IPS-20b (cell line): ENCODE results near the gene PHEX.

ENCODE experiments used
- H3K27ac ChIP-seq: one replicate; pipeline ENCODE4 v1.5.1; 2013; ENCODE audit warnings: low read length
- H3K27me3 ChIP-seq: 2 replicates; pipeline ENCODE4 v1.6.1; 2013; ENCODE audit warnings: mild to moderate bottlenecking, low read length, inconsistent platforms; ENCODE audit not compliant: insufficient read depth
- H3K36me3 ChIP-seq: 2 replicates; pipeline ENCODE4 v1.6.1; 2013; ENCODE audit warnings: low read depth, mild to moderate bottlenecking, inconsistent platforms, low read length, moderate library complexity; ENCODE audit not compliant: insufficient read depth
- H3K4me1 ChIP-seq: 2 replicates; pipeline ENCODE4 v1.6.1; 2013; ENCODE audit warnings: mild to moderate bottlenecking, control low read depth, inconsistent platforms, low read length, moderate library complexity; ENCODE audit not compliant: insufficient read depth
- H3K4me3 ChIP-seq: 2 replicates; pipeline ENCODE4 v1.5.1; 2013; ENCODE audit warnings: mild to moderate bottlenecking, low read length, inconsistent platforms
- H3K9ac ChIP-seq: 2 replicates; pipeline ENCODE4 v1.6.1; 2013; ENCODE audit warnings: low read depth, mild to moderate bottlenecking, inconsistent platforms, low read length, moderate library complexity
- H3K9me3 ChIP-seq: 2 replicates; pipeline ENCODE4 v1.6.1; 2013; ENCODE audit warnings: mild to moderate bottlenecking, low read depth, low read length, inconsistent platforms; ENCODE audit not compliant: insufficient read depth

PHEX gene

GRCh38 chrX:22032084-22032483 is at the start of gene PHEX:
Gene PHEX (plus strand): TSS chrX:22032325. CDS start chrX:22033006, 681 bp downstream.
- Histone ChIP-seq H3K4me1 (peaks cover 2% of the 10 kb centered on the region), H3K27ac (no peak within 1 kb of the TSS), H3K27me3 (no peaks in the 10 kb centered on the region), H3K9me3 (no peaks in the 10 kb centered on the region), H3K4me3 (no peak within 1 kb of the TSS), H3K36me3 (no peaks in the 10 kb centered on the region), H3K9ac (no peak within 1 kb of the TSS)

- Histone ChIP-seq H3K27ac (no peak overlapping the region), H3K27me3 (no peaks in the 10 kb centered on the region), H3K4me1 (no peaks in the 10 kb centered on the region), H3K36me3 (peaks cover 63% of the 10 kb centered on the region), H3K9ac (no peak overlapping the region), H3K4me3 (no peak overlapping the region), H3K9me3 (no peaks in the 10 kb centered on the region)
These were observed 46.8 kb upstream of the PHEX start for GRCh38 chrX:21985332-21985777.

GRCh38 chrX:21986596-21986995 is 45.5 kb upstream of the PHEX start:
- Histone ChIP-seq H3K27me3 (no peaks in the 10 kb centered on the region), H3K9me3 (no peaks in the 10 kb centered on the region), H3K4me1 (no peaks in the 10 kb centered on the region), H3K9ac (no peak overlapping the region), H3K36me3 (peaks cover 65% of the 10 kb centered on the region), H3K27ac (no peak overlapping the region), H3K4me3 (no peak overlapping the region)

GRCh38 chrX:21989384-21989783 is 42.7 kb upstream of the PHEX start:
- Histone ChIP-seq H3K4me3 (no peak overlapping the region), H3K9ac (no peak overlapping the region), H3K27me3 (no peaks in the 10 kb centered on the region), H3K27ac (no peak overlapping the region), H3K4me1 (no peaks in the 10 kb centered on the region), H3K9me3 (no peaks in the 10 kb centered on the region), H3K36me3 (peaks cover 78% of the 10 kb centered on the region)

- Histone ChIP-seq H3K27ac (no peak overlapping the region), H3K4me1 (no peaks in the 10 kb centered on the region), H3K36me3 (peaks cover 77% of the 10 kb centered on the region)
These were observed 41.3 kb upstream of the PHEX start for GRCh38 chrX:21990832-21991231.

GRCh38 chrX:21991504-21991903 is 40.6 kb upstream of the PHEX start:
- no peaks in the 10 kb centered on the region for H3K9me3 ChIP-seq
- peaks cover 71% of the 10 kb centered on the region for H3K36me3 ChIP-seq
- no peaks in the 10 kb centered on the region for H3K4me1 ChIP-seq
- H3K9ac ChIP-seq = no peak overlapping the region
- no peak overlapping the region for H3K4me3 ChIP-seq
- no peak overlapping the region for H3K27ac ChIP-seq
- no peaks in the 10 kb centered on the region for H3K27me3 ChIP-seq

More at GRCh38 chrX:21990832-21991231, 41.3 kb upstream of the PHEX start:
- H3K27me3 ChIP-seq = no peaks in the 10 kb centered on the region
- no peaks in the 10 kb centered on the region for H3K9me3 ChIP-seq
- no peak overlapping the region for H3K9ac ChIP-seq
- no peak overlapping the region for H3K4me3 ChIP-seq

- Histone ChIP-seq H3K9me3 (no peaks in the 10 kb centered on the region), H3K4me3 (no peak overlapping the region), H3K4me1 (no peaks in the 10 kb centered on the region), H3K27me3 (no peaks in the 10 kb centered on the region), H3K9ac (no peak overlapping the region), H3K36me3 (peaks cover 54% of the 10 kb centered on the region), H3K27ac (no peak overlapping the region)
These were observed 38.9 kb upstream of the PHEX start for GRCh38 chrX:21993265-21993664.

GRCh38 chrX:21996872-21997455 is 35.2 kb upstream of the PHEX start:
- no peaks in the 10 kb centered on the region for H3K9me3 ChIP-seq
- H3K4me3 ChIP-seq = no peak overlapping the region
- no peak overlapping the region for H3K9ac ChIP-seq
- H3K36me3 ChIP-seq = peaks cover 29% of the 10 kb centered on the region
- H3K27me3 ChIP-seq = no peaks in the 10 kb centered on the region
- no peak overlapping the region for H3K27ac ChIP-seq
- no peaks in the 10 kb centered on the region for H3K4me1 ChIP-seq

- peaks cover 18% of the 10 kb centered on the region for H3K36me3 ChIP-seq
- no peak overlapping the region for H3K9ac ChIP-seq
- H3K4me1 ChIP-seq = no peaks in the 10 kb centered on the region
- no peaks in the 10 kb centered on the region for H3K9me3 ChIP-seq
- no peak overlapping the region for H3K4me3 ChIP-seq
- no peak overlapping the region for H3K27ac ChIP-seq
- no peaks in the 10 kb centered on the region for H3K27me3 ChIP-seq
These were observed 34.1 kb upstream of the PHEX start for GRCh38 chrX:21998037-21998436.

- no peak overlapping the region for H3K4me3 ChIP-seq
- H3K36me3 ChIP-seq = 0 out of 2 replicates have a peak, but pooled peaks cover 3% of the 10 kb centered on the region
- no peak overlapping the region for H3K27ac ChIP-seq
- no peak overlapping the region for H3K9ac ChIP-seq
- H3K9me3 ChIP-seq = no peaks in the 10 kb centered on the region
- no peaks in the 10 kb centered on the region for H3K27me3 ChIP-seq
- H3K4me1 ChIP-seq = no peaks in the 10 kb centered on the region
These were observed 27.3 kb upstream of the PHEX start for GRCh38 chrX:22004866-22005265.

GRCh38 chrX:22012051-22012450 is 20.1 kb upstream of the PHEX start:
- Histone ChIP-seq H3K36me3 (no peaks in the 10 kb centered on the region), H3K27ac (no peak overlapping the region), H3K27me3 (no peaks in the 10 kb centered on the region), H3K9ac (no peak overlapping the region), H3K4me1 (no peaks in the 10 kb centered on the region), H3K9me3 (no peaks in the 10 kb centered on the region), H3K4me3 (no peak overlapping the region)

- no peaks in the 10 kb centered on the region for H3K36me3 ChIP-seq
- H3K27me3 ChIP-seq = no peaks in the 10 kb centered on the region
- H3K4me3 ChIP-seq = no peak overlapping the region
- no peak overlapping the region for H3K27ac ChIP-seq
- no peak overlapping the region for H3K9ac ChIP-seq
- H3K9me3 ChIP-seq = no peaks in the 10 kb centered on the region
- no peaks in the 10 kb centered on the region for H3K4me1 ChIP-seq
These were observed 19.2 kb upstream of the PHEX start for GRCh38 chrX:22012931-22013330.
